A549 (cell line): ENCODE measurements around the gene PTPRN2. TPM values are rescaled to one million over a fixed set of nuclear protein-coding genes. Genes with fewer than 3 reads are reported as not detected.

Experiments used
- ATAC-seq, 2 experiments: fragments of 200-7000 bp in 1 of 2; fragments of >200 bp in 1 of 2; cut with Nextera tagmentation in 1 of 2; cut with Tn5 transposase in 1 of 2; 3 replicates each; pipeline versions ENCODE4 v1.8.0 to v1.9.1; 2018 to 2020; ENCODE audit warnings: mild to moderate bottlenecking in 1 of 2, moderate library complexity in 1 of 2
- CTCF ChIA-PET: fragments of 300-600 bp; sonication (Branson Sonifier 250); formaldehyde crosslinking; extraction: SDS; loops from one replicate; lab custom pipeline; 2021; ENCODE audit warnings: antibody characterized with exemption, inconsistent platforms; lab: Yijun Ruan, JAX
- POLR2A ChIA-PET: fragments of 350-600 bp; formaldehyde crosslinking; extraction: SDS; loops from one replicate; lab custom pipeline; 2021; ENCODE audit warnings: antibody characterized with exemption, inconsistent platforms; lab: Yijun Ruan, JAX
- DNase-seq, 2 experiments: peaks; one replicate each; pipeline versions ENCODE4 v3.0.0 to v3.0.0-alpha.2; 2011 to 2016; ENCODE audit warnings: low read depth in 1 of 2, low spot score in 1 of 2
- FAIRE-seq: peaks from 2 replicates; lab custom pipeline; 2011; peaks lifted over from hg19 to GRCh38; lab: Jason Lieb, UNC
- H3K27ac ChIP-seq, 2 experiments: fragments of >200 bp; sonication (Bioruptor Twin); formaldehyde crosslinking; 3 replicates each; pipeline ENCODE4 v1.5.1; 2016 to 2017
- H3K4me1 ChIP-seq: fragments of >200 bp; sonication (Bioruptor Twin); formaldehyde crosslinking; 3 replicates; pipeline ENCODE4 v1.6.1; 2016
- H3K4me2 ChIP-seq: fragments of >200 bp; sonication (Bioruptor Twin); formaldehyde crosslinking; 3 replicates; pipeline ENCODE4 v1.6.1; 2016
- H3K4me3 ChIP-seq: fragments of >200 bp; sonication (Bioruptor Twin); formaldehyde crosslinking; 3 replicates; pipeline ENCODE4 v1.5.1; 2016
- H3K9me3 ChIP-seq: fragments of >200 bp; sonication (Bioruptor Twin); formaldehyde crosslinking; 3 replicates; pipeline ENCODE4 v1.6.1; 2016
- ATOH8 ChIP-seq: fragments of 250-450 bp; sonication (Bioruptor Pico); IDR thresholded peaks from 2 replicates; pipeline ENCODE4 v1.5.0; 2020; ENCODE audit warnings: low read depth, mild to moderate bottlenecking, moderate library complexity
- BCL3 ChIP-seq: fragments of >200 bp; sonication (Bioruptor Twin); formaldehyde crosslinking; IDR thresholded peaks from 3 replicates; pipeline ENCODE4 v1.6.1; 2016
- BHLHE40 ChIP-seq: IDR thresholded peaks from 2 replicates; pipeline ENCODE4 v1.6.1; 2012; ENCODE audit warnings: low read depth, low read length, inconsistent platforms
- CEBPB ChIP-seq, 2 experiments: fragments of >200 bp in 1 of 2; sonication (Bioruptor Twin) in 1 of 2; formaldehyde crosslinking in 1 of 2; IDR thresholded peaks; 2 replicates each; pipeline ENCODE4 v1.6.1; 2012 to 2016
- CHD4 ChIP-seq: fragments of 200-600 bp; sonication (generic); IDR thresholded peaks from 2 replicates; pipeline ENCODE4 v1.6.1; 2016; ENCODE audit warnings: antibody characterized with exemption, mild to moderate bottlenecking, borderline replicate concordance
- CTCF ChIP-seq: fragments of >200 bp; sonication (Bioruptor Twin); formaldehyde crosslinking; IDR thresholded peaks from 3 replicates; pipeline ENCODE4 v1.5.1; 2016
- EHF ChIP-seq: fragments of 250-450 bp; sonication (Bioruptor Pico); IDR thresholded peaks from 2 replicates; pipeline ENCODE4 v1.5.0; 2020; ENCODE audit warnings: mild to moderate bottlenecking
- EHMT2 ChIP-seq: fragments of 200-600 bp; sonication (generic); IDR thresholded peaks from 2 replicates; pipeline ENCODE4 v1.6.1; 2016; ENCODE audit warnings: antibody characterized with exemption, low read depth, mild to moderate bottlenecking, moderate library complexity
- FOSB ChIP-seq: fragments of 250-450 bp; sonication (Bioruptor Pico); IDR thresholded peaks from 2 replicates; pipeline ENCODE4 v1.5.0; 2020; ENCODE audit warnings: mild to moderate bottlenecking, moderate library complexity
- FOSL2 ChIP-seq, 2 experiments: fragments of 450-650 bp in 1 of 2; fragments of >200 bp in 1 of 2; sonication (Bioruptor Twin) in 1 of 2; formaldehyde crosslinking; IDR thresholded peaks; 2 replicates each; pipeline versions ENCODE4 v1.5.0 to v1.6.1; 2016 to 2020; ENCODE audit warnings: mild to moderate bottlenecking in 1 of 2, moderate library complexity in 1 of 2
- HOXB13 ChIP-seq: fragments of 250-450 bp; sonication (Bioruptor Pico); IDR thresholded peaks from 2 replicates; pipeline ENCODE4 v1.5.0; 2020; ENCODE audit warnings: low read depth, mild to moderate bottlenecking, moderate library complexity
- HOXB5 ChIP-seq: fragments of 250-450 bp; sonication (Bioruptor Pico); IDR thresholded peaks from 2 replicates; pipeline ENCODE4 v1.5.0; 2020; ENCODE audit warnings: mild to moderate bottlenecking, moderate library complexity
- JUN ChIP-seq, 2 experiments: fragments of >200 bp; sonication (Bioruptor Twin); formaldehyde crosslinking; IDR thresholded peaks; 2 replicates in 1 of 2; 3 replicates in 1 of 2; pipeline ENCODE4 v1.6.1; 2016 to 2017
- KDM1A ChIP-seq: fragments of 200-600 bp; sonication (generic); IDR thresholded peaks from 2 replicates; pipeline ENCODE4 v1.6.1; 2016; ENCODE audit warnings: low read depth, mild to moderate bottlenecking
- KDM5A ChIP-seq: fragments of 200-600 bp; sonication (generic); IDR thresholded peaks from 2 replicates; pipeline ENCODE4 v1.6.1; 2016; ENCODE audit warnings: antibody characterized with exemption, mild to moderate bottlenecking
- NPAS2 ChIP-seq: fragments of 250-450 bp; sonication (Bioruptor Pico); IDR thresholded peaks from 2 replicates; pipeline ENCODE4 v1.8.0; 2022; ENCODE audit warnings: mild to moderate bottlenecking, moderate library complexity, borderline replicate concordance
- PBX3 ChIP-seq: IDR thresholded peaks from 2 replicates; pipeline ENCODE4 v1.6.1; 2012
- POLR2AphosphoS2 ChIP-seq: conservative IDR thresholded peaks from 2 replicates; pipeline ENCODE4 v1.6.1; 2012; ENCODE audit warnings: low read length, improper control_type of control experiment, inconsistent platforms
- RFX5 ChIP-seq: fragments of 450-650 bp; IDR thresholded peaks from 2 replicates; pipeline ENCODE4 v1.7.1; 2014; ENCODE audit warnings: antibody characterized with exemption, mild to moderate bottlenecking, moderate library complexity
- RNF2 ChIP-seq: fragments of 200-600 bp; sonication (generic); IDR thresholded peaks from 2 replicates; pipeline ENCODE4 v1.6.1; 2016; ENCODE audit warnings: low read depth, mild to moderate bottlenecking, antibody characterized with exemption, moderate library complexity, borderline replicate concordance
- ZC3H11A ChIP-seq: fragments of 450-650 bp; IDR thresholded peaks from 2 replicates; pipeline ENCODE4 v1.6.1; 2014; ENCODE audit warnings: antibody characterized with exemption, mild to moderate bottlenecking
- ZNF302 ChIP-seq: fragments of 250-450 bp; sonication (Bioruptor Pico); IDR thresholded peaks from 2 replicates; pipeline ENCODE4 v1.9.0; 2021; ENCODE audit warnings: inconsistent platforms, mild to moderate bottlenecking, moderate library complexity
- WGBS: methylation state at CpG from one replicate; pipeline ENCODE4 v1.1.6; 2017; ENCODE audit errors: missing lambda C conversion rate; 5-methylcytosine and 5-hydroxymethylcytosine counted together
- polyA plus RNA-seq, 4 experiments: library from polyadenylated mRNA; depleted of rRNA in 3 of 4; stranded (reverse); fragments of >200 nt; fragmentation: RNase III in 1 of 4; extraction: RNeasy Plus Mini Kit Qiagen cat#74134 plus additional on column Dnase treatment in 1 of 4; gene quantifications; 2 replicates in 3 of 4; 3 replicates in 1 of 4; pipeline ENCODE4 v1.2.3, GENCODE V29; 2011 to 2017
- TF ChIP-seq, protein P1 (sequence below): IDR thresholded peaks from 2 replicates; pipeline ENCODE4 v1.6.1; 2012; ENCODE audit warnings: low read depth, borderline replicate concordance
- TF ChIP-seq, protein P2 (sequence below): fragments of 150-350 bp; IDR thresholded peaks from 2 replicates; pipeline ENCODE4 v1.6.1; 2014; ENCODE audit warnings: low read depth, mild to moderate bottlenecking, low read length
- TF ChIP-seq, protein P3 (sequence below): IDR thresholded peaks from 2 replicates; pipeline ENCODE4 v1.6.1; 2012

Gene PTPRN2
- polyA plus RNA-seq, 2 of the 4 experiments (the other 2 are of a cell fraction): 0.41 to 1.2 TPM

GRCh38 chr7:157634401-157635147 is 953.0 kb downstream of the PTPRN2 start:
- FAIRE-seq: no peak
- ATAC-seq: no peak
- peaks cover 15% of the 10 kb centered on the region for H3K9me3 ChIP-seq
- 49% methylated on average over 24 of the region's 24 CpGs for WGBS
- ChIA-PET POLR2A (no interaction called here), CTCF (interaction anchor here (0.6 to 1.2 kb wide), 2 partner anchors 18 to 21 kb away, joined by 3 read pairs; no protein-coding TSS in a partner anchor)
- H3K4me2 ChIP-seq: no peak overlapping the region
- no peak overlapping the region for H3K4me3 ChIP-seq
- TF ChIP-seq, protein P1, sequence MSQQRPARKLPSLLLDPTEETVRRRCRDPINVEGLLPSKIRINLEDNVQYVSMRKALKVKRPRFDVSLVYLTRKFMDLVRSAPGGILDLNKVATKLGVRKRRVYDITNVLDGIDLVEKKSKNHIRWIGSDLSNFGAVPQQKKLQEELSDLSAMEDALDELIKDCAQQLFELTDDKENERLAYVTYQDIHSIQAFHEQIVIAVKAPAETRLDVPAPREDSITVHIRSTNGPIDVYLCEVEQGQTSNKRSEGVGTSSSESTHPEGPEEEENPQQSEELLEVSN: no peak
- TF ChIP-seq ZNF302: no peak
- no peak for TF ChIP-seq CEBPB (IDR thresholded peaks at IDR 0.05)
- no peak for TF ChIP-seq RFX5
- no peak for TF ChIP-seq KDM5A
- TF ChIP-seq POLR2AphosphoS2: no peak
- TF ChIP-seq PBX3: no peak
- TF ChIP-seq BHLHE40: no peak
- TF ChIP-seq FOSB: no peak
- no peak for TF ChIP-seq RNF2
- TF ChIP-seq FOSL2 (IDR thresholded peaks at IDR 0.05): no peak
- no peak for TF ChIP-seq FOSL2 (CRISPR knock-in tag; IDR thresholded peaks at IDR 0.05)
- TF ChIP-seq HOXB5 (CRISPR knock-in tag): no peak
- TF ChIP-seq ATOH8 (CRISPR knock-in tag): no peak
- TF ChIP-seq CHD4: no peak
- no peak for TF ChIP-seq HOXB13 (CRISPR knock-in tag)
- TF ChIP-seq EHF (CRISPR knock-in tag): no peak
- TF ChIP-seq, protein P2, sequence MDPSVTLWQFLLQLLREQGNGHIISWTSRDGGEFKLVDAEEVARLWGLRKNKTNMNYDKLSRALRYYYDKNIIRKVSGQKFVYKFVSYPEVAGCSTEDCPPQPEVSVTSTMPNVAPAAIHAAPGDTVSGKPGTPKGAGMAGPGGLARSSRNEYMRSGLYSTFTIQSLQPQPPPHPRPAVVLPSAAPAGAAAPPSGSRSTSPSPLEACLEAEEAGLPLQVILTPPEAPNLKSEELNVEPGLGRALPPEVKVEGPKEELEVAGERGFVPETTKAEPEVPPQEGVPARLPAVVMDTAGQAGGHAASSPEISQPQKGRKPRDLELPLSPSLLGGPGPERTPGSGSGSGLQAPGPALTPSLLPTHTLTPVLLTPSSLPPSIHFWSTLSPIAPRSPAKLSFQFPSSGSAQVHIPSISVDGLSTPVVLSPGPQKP: no peak
- TF ChIP-seq ZC3H11A: no peak
- no peak for TF ChIP-seq BCL3
- H3K27ac ChIP-seq: no peak overlapping the region
- H3K4me1 ChIP-seq: no peaks in the 10 kb centered on the region
- no peak for DNase-seq

DNA sequence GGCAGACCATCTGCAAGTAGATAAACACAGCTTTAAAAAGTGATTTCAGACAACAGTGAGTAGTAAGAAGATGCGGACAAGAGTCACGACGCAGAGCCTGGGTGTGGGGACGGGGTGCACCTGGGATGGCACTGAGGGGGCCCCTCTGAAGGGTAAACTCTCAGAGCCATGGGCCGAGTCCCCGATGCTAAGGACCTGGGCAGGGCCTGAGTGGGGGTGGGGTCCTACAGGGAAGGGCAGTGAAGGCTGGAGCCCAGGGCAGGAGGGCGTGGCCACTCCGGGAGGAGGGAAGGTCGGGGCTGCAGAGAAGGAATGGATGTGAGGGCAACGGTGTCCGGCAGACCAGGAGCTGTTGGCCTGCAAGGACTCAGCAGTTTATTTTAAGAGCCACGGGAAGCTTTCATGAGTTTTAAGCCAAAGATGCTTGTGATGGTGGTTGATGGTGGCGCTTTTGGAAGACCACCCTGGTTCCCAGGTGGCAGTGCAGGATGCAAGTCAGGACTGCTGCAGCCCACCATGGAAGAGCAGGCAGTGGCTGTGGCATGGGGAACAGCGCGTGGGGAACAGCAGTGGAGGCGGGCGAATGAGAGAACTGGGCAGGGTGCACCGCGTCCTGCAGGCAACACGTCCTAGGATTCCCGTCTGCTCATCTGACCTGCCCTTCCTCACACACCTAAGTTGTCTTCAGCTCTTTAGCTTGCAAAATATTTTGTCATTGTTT is 954.0 kb downstream of the PTPRN2 start:
- Histone ChIP-seq H3K4me1 (no peaks in the 10 kb centered on the region), H3K4me2 (no peak overlapping the region), H3K27ac (no peak overlapping the region), H3K9me3 (peaks cover 7% of the 10 kb centered on the region; the same call in 2 of the 3 replicates), H3K4me3 (no peak overlapping the region)
- TF ChIP-seq FOSB (no peak), NPAS2 (CRISPR knock-in tag) (no peak), JUN (IDR thresholded peaks at IDR 0.05) (no peak), CTCF (no peak), CEBPB (IDR thresholded peaks at IDR 0.05) (no peak), EHMT2 (no peak), ATOH8 (CRISPR knock-in tag) (no peak), KDM1A (no peak)
- TF ChIP-seq, protein P3, sequence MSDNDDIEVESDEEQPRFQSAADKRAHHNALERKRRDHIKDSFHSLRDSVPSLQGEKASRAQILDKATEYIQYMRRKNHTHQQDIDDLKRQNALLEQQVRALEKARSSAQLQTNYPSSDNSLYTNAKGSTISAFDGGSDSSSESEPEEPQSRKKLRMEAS: no peak
- TF ChIP-seq, protein P2: no peak
- 42% methylated on average over 20 of the region's 21 CpGs for WGBS
- DNase-seq (no peak), ATAC-seq (no peak; a peak in 1 of 6 replicates), FAIRE-seq (no peak)
- CTCF ChIA-PET: interaction anchor here (0.6 kb wide), 1 partner anchor 17 kb away, joined by 3 read pairs; no protein-coding TSS in a partner anchor
- POLR2A ChIA-PET: no interaction called here
